GM18861 (cell line): ENCODE data around the gene HDLBP.
"Not testable (repeated sequence)": the region's sequence is repeated elsewhere in the genome, so short reads cannot be mapped to it uniquely, and the experiment has no call there.

Experiments used
- ATAC-seq: cut with Tn5 transposase; IDR thresholded peaks from one replicate; pipeline ENCODE4 v1.9.1; 2021; ENCODE audit not compliant: unreplicated experiment

Gene HDLBP

GRCh38 chr2:241308832-241309500 is 6.5 kb downstream of the HDLBP start:
- ATAC-seq, result no peak

GRCh38 chr2:241308267-241308666 is 7.2 kb downstream of the HDLBP start:
- no peak for ATAC-seq

GRCh38 chr2:241307055-241307454 is 8.4 kb downstream of the HDLBP start:
- no peak for ATAC-seq

- no peak for ATAC-seq
Measured at GRCh38 chr2:241304039-241304670, 11.3 kb downstream of the HDLBP start.

GRCh38 chr2:241302759-241303651 is 12.5 kb downstream of the HDLBP start:
- no peak for ATAC-seq

- no peak for ATAC-seq
Measured at GRCh38 chr2:241302083-241302482, 13.4 kb downstream of the HDLBP start.

GRCh38 chr2:241300000-241300399 is 15.5 kb downstream of the HDLBP start:
- no peak for ATAC-seq

GRCh38 chr2:241298673-241299072 is 16.8 kb downstream of the HDLBP start:
- ATAC-seq, result no peak

- ATAC-seq, result no peak
Measured at GRCh38 chr2:241296767-241297166, 18.7 kb downstream of the HDLBP start.

GRCh38 chr2:241295326-241296095 is 20.0 kb downstream of the HDLBP start:
- ATAC-seq, result no peak

GRCh38 chr2:241293378-241293797 is 22.1 kb downstream of the HDLBP start:
- not testable (repeated sequence) for ATAC-seq

- ATAC-seq, result no peak
Measured at GRCh38 chr2:241291977-241292376, 23.5 kb downstream of the HDLBP start.

- ATAC-seq, result no peak
Measured at GRCh38 chr2:241291153-241291552, 24.3 kb downstream of the HDLBP start.

GRCh38 chr2:241289597-241289996 is 25.9 kb downstream of the HDLBP start:
- no peak for ATAC-seq

GRCh38 chr2:241289053-241289452 is 26.4 kb downstream of the HDLBP start:
- ATAC-seq, result no peak

- no peak for ATAC-seq
Measured at GRCh38 chr2:241288324-241288888, 27.1 kb downstream of the HDLBP start.

- no peak for ATAC-seq
Measured at GRCh38 chr2:241286348-241287090, 29.0 kb downstream of the HDLBP start.

GRCh38 chr2:241285596-241285995 is 29.9 kb downstream of the HDLBP start:
- no peak for ATAC-seq

GRCh38 chr2:241282555-241282954 is 32.9 kb downstream of the HDLBP start:
- ATAC-seq, result no peak

GRCh38 chr2:241280291-241280690 is 35.2 kb downstream of the HDLBP start:
- no peak for ATAC-seq
